Skin of body (tissue), 2 donors: ENCODE measurements around the gene OR6C3. TPM values are rescaled to one million over a fixed set of nuclear protein-coding genes. Genes with fewer than 3 reads are reported as not detected.
"Not testable (repeated sequence)": the region's sequence is repeated elsewhere in the genome, so short reads cannot be mapped to it uniquely, and the experiment has no call there.

Experiments
- DNase-seq: peaks from one replicate; lab custom pipeline; 2025; lab: John Stamatoyannopoulos, UW
- total RNA-seq: library from RNA; depleted of rRNA; stranded (reverse); fragments of >200 nt; gene quantifications from one replicate; pipeline ENCODE4 v1.2.3, GENCODE V29; 2014

OR6C3 gene
- total RNA-seq = not detected

DNA sequence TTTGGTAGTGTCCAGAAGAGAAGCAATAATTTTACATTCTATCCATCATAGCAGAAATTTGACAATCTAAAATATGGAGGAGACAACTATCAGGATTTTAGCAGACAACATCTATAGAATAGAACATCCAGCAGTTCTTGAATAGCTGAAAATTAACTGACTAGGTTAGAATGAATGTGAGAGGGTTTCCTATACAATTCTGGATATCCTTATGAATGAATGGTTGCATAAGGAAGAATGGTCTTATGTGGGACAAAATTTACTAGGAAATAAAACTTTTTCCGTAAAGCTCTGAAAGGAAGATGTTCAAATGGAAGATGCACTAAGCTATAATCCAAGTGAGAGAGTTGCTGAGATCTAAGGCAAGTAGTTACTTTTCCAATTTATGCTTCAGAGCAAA lies at the start of gene OR6C3:
TSS of gene OR6C3 (plus strand) at position 301 of the 400 bp plus-strand sequence. CDS start 955 bp downstream, outside the sequence.
- DNase-seq = no peak

DNA sequence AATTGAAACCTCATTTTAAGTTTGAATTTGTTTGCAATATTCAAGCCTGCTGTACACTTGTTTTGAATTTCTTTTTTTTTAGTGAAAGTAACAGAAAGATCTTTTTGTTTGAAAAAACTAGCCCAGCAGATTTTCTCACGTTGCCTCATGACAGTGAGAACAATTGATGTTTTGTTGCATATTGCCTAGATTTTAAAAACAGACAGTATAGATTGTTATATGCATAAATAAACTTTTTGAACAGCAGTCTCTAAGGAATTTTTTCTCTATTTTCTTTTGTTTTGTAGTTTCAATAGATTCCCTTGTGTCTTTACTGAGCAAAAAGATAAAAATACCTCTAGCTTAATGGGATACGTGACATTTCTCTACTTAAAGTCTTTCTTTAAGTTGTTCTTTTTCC lies 49.6 kb upstream of the OR6C3 start:
- DNase-seq = no peak

DNA sequence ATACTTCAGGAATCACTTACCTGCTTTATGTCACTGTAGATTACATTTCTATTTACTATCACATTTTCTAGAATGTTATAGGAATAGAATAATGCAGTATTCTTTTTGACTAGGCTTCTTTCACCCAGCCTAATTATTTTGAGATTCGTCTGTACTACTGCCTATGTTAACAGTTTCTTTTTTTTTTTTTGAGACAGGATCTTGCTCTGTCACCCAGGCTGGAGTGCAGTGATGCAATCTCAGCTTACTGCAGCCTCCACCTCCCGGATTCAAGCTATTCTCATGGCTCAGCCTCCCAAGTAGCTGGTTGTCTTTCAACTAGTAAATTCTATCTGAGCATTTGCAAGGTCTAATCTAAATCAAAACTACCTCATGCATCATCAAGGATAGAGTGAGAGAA lies 40.5 kb upstream of the OR6C3 start:
- DNase-seq = no peak

DNA sequence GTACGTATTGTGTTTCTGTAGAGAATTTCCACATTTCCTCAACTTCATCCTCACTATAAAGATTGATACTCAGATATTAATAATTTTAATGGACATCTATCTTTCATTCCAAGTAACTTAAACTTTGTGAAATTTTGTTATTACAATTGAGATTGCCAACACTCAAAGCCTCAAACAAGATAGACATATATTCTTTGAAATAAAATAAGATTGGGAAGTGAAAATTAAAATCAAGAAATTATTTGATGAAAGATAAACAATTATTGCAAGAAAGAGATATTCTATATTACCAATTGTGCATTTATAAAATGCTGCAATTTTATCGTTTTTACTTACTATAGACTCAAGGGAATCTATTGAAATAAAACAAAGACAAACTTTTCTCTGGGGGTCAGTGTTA lies 34.1 kb upstream of the OR6C3 start, which contains the start of gene OR6C6:
TSS of gene OR6C6 (minus strand) at position 101 of the 400 bp plus-strand sequence. CDS start 1,337 bp downstream, outside the sequence.
- DNase-seq = no peak

GRCh38 chr12:55314043-55314442 lies 16.5 kb upstream of the OR6C3 start, which contains the start of gene OR6C1:
OR6C1 (plus strand) TSS chr12:55314343; CDS start chr12:55320600, 6,257 bp downstream.
- DNase-seq = no peak

DNA sequence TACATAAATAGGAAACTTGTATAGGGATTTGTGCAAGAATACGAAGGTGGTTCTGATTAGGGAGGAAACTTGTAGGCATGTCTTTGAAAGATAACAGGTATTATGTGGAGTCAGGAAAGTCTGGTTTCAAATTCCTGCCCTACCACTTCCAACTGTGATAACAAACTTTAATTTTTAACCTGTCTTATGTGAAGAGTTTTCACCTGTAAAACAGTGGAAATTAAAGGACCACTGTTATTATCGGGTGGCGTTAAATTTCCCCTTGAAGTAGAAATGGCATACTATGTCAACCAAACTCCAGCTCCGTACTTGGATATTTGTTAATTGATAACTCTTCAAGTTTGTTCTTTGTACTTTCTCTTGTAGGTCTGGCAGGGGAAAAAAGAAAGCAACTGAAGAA lies 10.3 kb upstream of the OR6C3 start:
- DNase-seq = no peak

- DNase-seq = not testable (repeated sequence)
Measured at GRCh38 chr12:55325801-55326200, 4.7 kb upstream of the OR6C3 start.

DNA sequence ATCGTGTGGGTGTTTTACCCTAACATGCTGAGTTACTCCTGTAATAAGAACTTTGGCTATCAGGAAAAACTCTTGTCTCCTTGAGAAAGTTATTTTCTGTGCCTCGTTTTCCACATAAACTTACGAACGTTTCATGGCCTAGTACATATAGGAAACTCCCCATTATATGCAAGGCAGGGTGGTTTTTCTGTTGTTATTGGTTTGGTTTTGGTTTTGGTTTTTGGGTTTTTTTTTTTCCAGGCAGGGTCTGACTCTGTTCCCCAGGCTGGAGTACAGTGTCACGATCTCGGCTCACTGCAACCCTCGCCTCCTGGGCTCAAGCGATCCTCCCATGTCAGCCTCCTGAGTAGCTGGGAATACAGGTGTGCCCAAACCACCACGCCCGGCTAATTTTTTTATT lies 5.5 kb downstream of the OR6C3 start:
- DNase-seq = no peak

- DNase-seq = not testable (repeated sequence)
Measured at GRCh38 chr12:55355338-55355737, 24.8 kb downstream of the OR6C3 start.

- no peak for DNase-seq
Measured at GRCh38 chr12:55362675-55363074, 32.1 kb downstream of the OR6C3 start, which contains the start of gene OR6C75. OR6C75 (plus strand) TSS chr12:55362975; CDS start chr12:55365111, 2,136 bp downstream.

GRCh38 chr12:55365086-55365485 lies 34.5 kb downstream of the OR6C3 start:
- no peak for DNase-seq

DNA sequence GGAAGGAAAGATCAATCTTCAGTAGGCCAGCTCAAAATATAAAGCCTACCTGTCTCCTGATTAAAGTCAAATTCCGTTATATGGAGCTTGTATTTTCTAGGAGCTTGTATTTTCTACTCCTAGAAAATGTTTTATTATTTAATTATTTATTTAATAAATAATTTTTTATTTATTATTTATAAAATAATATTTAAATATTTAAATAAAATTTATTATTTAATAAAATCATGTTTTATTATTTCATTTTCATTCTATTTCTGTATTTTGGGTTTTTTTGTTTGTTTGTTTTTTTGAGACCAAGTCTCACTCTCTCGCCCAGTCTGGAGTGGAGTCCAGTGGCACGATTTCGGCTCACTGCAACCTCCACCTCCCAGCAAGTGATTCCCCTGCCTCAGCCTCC lies 42.0 kb downstream of the OR6C3 start:
- no peak for DNase-seq

Other genes starting within 250 kb of the OR6C3 start
- gene OR9K2, start 204.3 kb upstream of the OR6C3 start, total RNA-seq = not detected
- not detected for gene OR10A7, start 109.7 kb upstream of the OR6C3 start, total RNA-seq
- not detected for gene OR6C74, start 86.1 kb upstream of the OR6C3 start, total RNA-seq
- not detected for gene OR6C6, start 34.2 kb upstream of the OR6C3 start, total RNA-seq
- not detected for gene OR6C1, start 16.4 kb upstream of the OR6C3 start, total RNA-seq
- gene OR6C75, start 32.2 kb downstream of the OR6C3 start, total RNA-seq = not detected
- not detected for gene OR6C65, start 69.8 kb downstream of the OR6C3 start, total RNA-seq
- not detected for gene OR6C76, start 95.5 kb downstream of the OR6C3 start, total RNA-seq
- not detected for gene OR6C2, start 113.3 kb downstream of the OR6C3 start, total RNA-seq
- gene OR6C70, start 139.4 kb downstream of the OR6C3 start, total RNA-seq = not detected
- gene OR6C68, start 161.6 kb downstream of the OR6C3 start, total RNA-seq = not detected
- not detected for gene OR6C4, start 218.9 kb downstream of the OR6C3 start, total RNA-seq
- gene OR2AP1, start 241.7 kb downstream of the OR6C3 start, total RNA-seq = not detected